HG03565 (cell line): ENCODE measurements around the gene TTC28.

Experiments used
- ATAC-seq: cut with Tn5 transposase; IDR thresholded peaks from one replicate; pipeline ENCODE4 v1.9.1; 2021; ENCODE audit warnings: mild to moderate bottlenecking, moderate library complexity; ENCODE audit not compliant: unreplicated experiment

Gene TTC28

GRCh38 chr22:28151151-28151816, 528.4 kb downstream of the TTC28 start:
- no peak for ATAC-seq

- no peak for ATAC-seq
These were observed 530.7 kb downstream of the TTC28 start for GRCh38 chr22:28148816-28149465.

- no peak for ATAC-seq
These were observed 532.2 kb downstream of the TTC28 start for GRCh38 chr22:28147401-28147800.

- no peak for ATAC-seq
These were observed 533.0 kb downstream of the TTC28 start for GRCh38 chr22:28146401-28147314.

- ATAC-seq: no peak
These were observed 535.5 kb downstream of the TTC28 start for GRCh38 chr22:28143961-28144745.

- no peak for ATAC-seq
These were observed 536.3 kb downstream of the TTC28 start for GRCh38 chr22:28143241-28143865.

GRCh38 chr22:28142361-28142961, 537.2 kb downstream of the TTC28 start:
- no peak for ATAC-seq

- no peak for ATAC-seq
These were observed 538.0 kb downstream of the TTC28 start for GRCh38 chr22:28141614-28142013.

- no peak for ATAC-seq
These were observed 539.7 kb downstream of the TTC28 start for GRCh38 chr22:28139961-28140360.

- no peak for ATAC-seq
These were observed 540.1 kb downstream of the TTC28 start for GRCh38 chr22:28139516-28139915.

GRCh38 chr22:28137036-28137435, 542.6 kb downstream of the TTC28 start:
- no peak for ATAC-seq

- no peak for ATAC-seq
These were observed 547.2 kb downstream of the TTC28 start for GRCh38 chr22:28132466-28132865.

GRCh38 chr22:28129319-28129962, 550.2 kb downstream of the TTC28 start:
- no peak for ATAC-seq

GRCh38 chr22:28128827-28129226, 550.8 kb downstream of the TTC28 start:
- ATAC-seq: no peak

- ATAC-seq: no peak
These were observed 553.8 kb downstream of the TTC28 start for GRCh38 chr22:28125799-28126198.

- ATAC-seq: no peak
These were observed 555.5 kb downstream of the TTC28 start for GRCh38 chr22:28123989-28124766.

GRCh38 chr22:28120691-28121592, 558.7 kb downstream of the TTC28 start:
- ATAC-seq: no peak
